Hepatocyte (in vitro differentiated cells): ENCODE results near the gene DCT.

Source experiments
- EZH2 ChIP-seq: fragments of 200-600 bp; sonication (generic); IDR thresholded peaks from 2 replicates; pipeline ENCODE4 v1.6.1; 2016; ENCODE audit warnings: antibody characterized with exemption, mild to moderate bottlenecking, borderline replicate concordance
- TF ChIP-seq, protein P1 (sequence below): fragments of 200-600 bp; sonication (generic); IDR thresholded peaks from 2 replicates; pipeline ENCODE4 v1.5.1; 2016; ENCODE audit warnings: antibody characterized with exemption, mild to moderate bottlenecking; ENCODE audit not compliant: poor library complexity

DNA sequence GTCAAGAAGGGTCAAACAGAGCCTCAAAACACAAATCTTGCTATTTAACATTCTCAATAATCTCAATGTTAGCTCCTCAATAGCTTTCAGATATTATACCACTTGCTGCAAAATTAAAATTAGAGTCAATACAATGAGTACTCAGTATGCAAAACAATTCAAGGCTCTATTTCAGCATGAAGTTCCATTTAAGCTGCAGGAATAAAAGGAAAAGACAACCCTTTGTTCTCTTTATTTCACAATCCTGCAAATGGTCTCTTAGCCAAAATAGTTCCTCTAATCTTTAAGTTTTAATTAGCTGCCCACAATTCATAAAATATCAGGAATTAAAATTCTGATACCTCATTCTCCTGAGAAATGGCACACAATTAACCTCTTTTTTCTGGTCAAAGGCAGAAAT, 40.5 kb upstream of the DCT start:
- TF ChIP-seq, protein P1, sequence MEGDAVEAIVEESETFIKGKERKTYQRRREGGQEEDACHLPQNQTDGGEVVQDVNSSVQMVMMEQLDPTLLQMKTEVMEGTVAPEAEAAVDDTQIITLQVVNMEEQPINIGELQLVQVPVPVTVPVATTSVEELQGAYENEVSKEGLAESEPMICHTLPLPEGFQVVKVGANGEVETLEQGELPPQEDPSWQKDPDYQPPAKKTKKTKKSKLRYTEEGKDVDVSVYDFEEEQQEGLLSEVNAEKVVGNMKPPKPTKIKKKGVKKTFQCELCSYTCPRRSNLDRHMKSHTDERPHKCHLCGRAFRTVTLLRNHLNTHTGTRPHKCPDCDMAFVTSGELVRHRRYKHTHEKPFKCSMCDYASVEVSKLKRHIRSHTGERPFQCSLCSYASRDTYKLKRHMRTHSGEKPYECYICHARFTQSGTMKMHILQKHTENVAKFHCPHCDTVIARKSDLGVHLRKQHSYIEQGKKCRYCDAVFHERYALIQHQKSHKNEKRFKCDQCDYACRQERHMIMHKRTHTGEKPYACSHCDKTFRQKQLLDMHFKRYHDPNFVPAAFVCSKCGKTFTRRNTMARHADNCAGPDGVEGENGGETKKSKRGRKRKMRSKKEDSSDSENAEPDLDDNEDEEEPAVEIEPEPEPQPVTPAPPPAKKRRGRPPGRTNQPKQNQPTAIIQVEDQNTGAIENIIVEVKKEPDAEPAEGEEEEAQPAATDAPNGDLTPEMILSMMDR, result no peak
- no peak for TF ChIP-seq EZH2
